DMS153 (cell line): ENCODE results near the gene GARNL3.

Experiments used
- DNase-seq: peaks from one replicate; lab custom pipeline; 2025; lab: John Stamatoyannopoulos, UW

The GARNL3 gene

DNA sequence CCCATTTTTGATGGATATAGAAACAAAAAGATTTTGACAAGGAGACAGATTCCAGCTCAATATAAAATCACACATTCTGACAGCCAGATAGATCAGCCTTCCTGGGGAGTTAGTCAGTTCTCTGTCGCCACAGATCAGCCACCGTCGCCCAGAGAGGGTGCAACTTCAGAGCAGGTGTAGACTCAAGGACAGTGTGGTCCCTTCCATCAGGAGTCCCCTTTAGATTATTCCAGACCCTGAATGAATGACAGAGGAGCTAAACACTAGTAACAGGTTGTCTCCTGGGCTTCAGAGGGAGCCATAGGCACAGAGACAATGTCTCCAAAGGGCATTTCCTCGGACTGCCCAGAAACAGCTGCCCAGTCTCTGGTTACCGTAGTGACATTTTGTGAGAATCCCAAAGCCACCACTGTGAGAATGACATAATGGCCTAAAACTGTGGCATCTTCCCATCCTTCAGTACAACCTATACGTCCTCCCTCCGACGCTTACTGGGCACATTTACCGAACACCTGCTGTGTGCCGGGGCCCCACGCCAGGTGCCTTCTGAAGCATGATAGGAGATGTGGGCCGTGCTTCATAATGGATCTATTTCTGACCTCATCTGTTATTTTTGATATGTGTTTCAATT lies 85.0 kb downstream of the GARNL3 start:
- peak; percentile 22 for DNase-seq

DNA sequence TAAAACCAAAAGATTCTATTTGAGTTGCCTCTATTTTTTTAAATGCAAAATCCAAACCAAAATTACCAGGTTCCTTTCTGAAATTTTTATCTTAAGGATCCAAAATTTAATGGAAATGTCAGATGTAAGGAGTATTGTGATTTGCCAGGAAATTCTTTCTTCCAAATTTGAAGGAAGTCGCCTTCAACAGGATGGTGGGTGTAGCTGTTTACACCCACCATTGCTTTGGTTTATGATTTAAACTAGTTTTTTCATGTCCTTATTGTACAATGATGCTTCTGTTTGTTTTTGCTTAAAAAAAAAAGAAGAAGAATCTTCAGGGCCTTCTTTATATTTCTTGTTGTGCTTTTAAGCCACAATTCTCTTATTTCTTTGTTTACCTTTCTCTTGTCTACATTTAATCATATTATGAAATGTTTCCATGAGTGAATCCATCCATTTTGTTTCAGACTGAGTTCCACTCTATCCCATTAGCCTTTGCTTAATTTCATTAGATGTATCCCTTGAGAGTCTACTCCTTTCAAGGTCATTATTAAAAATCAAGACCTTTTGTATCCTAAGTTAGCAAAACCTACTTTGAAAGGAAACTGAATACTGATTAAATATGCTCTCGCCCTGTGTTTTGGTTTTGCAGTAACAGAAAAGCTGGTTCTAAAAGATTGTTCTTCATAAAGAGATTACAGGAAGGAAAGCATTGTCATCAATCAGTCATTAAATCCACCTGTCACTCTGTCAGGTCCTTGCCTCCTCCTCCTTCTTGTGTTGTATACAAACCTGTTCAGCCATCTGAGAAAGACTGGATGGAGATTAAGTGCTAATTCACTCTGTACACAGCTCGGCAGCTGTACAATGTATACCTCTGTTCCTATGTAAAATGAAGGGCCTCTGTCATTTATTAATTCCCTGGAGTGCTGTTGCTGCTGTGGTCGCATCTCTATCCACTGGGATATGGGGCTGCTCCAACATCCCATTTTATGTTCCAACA lies 86.9 kb downstream of the GARNL3 start:
- DNase-seq = peak; percentile 52

GRCh38 chr9:127353882-127354281 lies 89.3 kb downstream of the GARNL3 start:
- DNase-seq = no peak

- DNase-seq = no peak
Observed at GRCh38 chr9:127356906-127357305, 92.3 kb downstream of the GARNL3 start.

DNA sequence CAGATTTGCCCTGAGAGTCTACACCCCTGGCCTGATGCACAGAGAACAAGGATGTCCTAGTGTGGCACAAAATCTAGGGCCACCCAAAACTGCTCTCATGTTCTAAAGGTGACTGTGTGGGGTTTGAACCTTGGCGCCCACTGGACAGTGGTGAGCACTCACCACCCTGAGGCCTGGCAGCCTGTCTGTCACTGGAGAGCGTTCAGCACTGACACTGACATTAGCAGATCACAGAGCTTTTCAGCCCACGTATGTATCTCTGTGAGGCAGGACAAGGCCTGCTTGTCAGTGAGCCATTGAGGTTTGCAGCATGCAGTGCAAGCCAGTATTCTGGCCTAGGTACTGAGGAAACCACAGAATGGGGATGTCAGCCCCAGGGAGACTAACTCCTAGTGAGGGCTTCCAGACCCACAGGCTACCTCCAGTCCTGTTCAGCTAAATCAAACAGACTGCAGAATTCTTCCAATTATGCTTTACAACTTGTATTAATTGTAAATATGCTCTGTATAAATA lies 93.5 kb downstream of the GARNL3 start:
- DNase-seq = no peak

- DNase-seq = no peak
Observed at GRCh38 chr9:127358770-127359169, 94.2 kb downstream of the GARNL3 start.

DNA sequence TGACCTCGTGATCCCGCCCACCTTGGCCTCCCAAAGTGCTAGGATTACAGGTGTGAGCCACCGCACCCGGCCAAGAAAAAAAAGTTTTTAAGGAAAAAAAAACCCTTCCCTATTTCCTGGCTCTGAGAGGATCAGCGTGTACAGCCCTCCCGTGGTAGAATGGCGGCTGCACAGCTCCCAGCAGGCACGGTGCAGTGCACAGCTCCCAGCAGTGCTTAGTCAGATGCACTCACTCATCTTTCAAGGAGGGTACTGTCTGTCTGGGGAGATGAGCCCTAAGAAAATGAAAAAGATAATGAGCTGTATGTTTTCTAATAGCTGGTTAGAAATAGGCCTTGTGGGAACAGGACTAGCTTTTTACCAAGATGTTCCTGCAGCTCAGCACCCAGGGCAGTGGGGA lies 95.7 kb downstream of the GARNL3 start:
- no peak for DNase-seq

DNA sequence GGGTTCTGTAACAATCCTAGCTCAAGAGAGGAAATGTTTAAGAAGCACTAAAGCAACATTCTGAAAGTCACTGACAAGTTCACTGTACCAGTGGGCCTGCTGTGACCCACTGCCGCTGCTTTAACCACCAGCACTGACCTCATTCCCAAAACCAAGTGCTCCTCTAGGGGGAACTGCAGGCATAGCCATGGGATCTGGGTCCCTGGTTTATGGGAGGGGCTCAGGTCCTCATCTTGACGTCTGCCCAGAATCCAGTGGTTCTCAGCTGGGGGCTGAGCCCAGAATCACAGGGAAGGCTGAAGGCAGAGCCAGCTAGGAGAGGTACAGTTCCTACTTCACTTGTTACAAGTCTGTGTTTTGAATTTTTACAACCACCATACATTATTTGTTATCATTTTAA lies 96.3 kb downstream of the GARNL3 start:
- no peak for DNase-seq

DNA sequence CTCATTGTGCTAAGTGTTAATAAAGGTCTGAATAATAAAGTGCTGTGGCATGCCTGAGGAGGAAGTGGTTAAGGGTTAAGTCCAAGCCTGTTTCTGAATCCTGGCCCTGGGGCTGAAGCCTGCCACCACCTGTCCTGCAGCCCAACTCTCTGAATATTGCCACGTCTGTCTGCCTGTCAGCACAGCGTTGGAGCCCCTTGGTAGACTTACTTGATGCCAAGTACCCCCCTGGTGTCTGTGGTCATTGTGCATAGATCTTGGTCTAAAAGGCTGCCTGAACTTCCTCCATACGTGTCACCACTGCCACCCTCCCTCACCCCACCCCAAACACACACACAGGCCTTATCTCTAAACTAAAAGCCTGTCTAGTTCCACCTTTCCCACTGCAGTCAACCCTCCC lies 97.0 kb downstream of the GARNL3 start:
- DNase-seq = no peak

GRCh38 chr9:127362829-127363228 lies 98.3 kb downstream of the GARNL3 start:
- DNase-seq = no peak

- no peak for DNase-seq
Observed at GRCh38 chr9:127365461-127365860, 100.9 kb downstream of the GARNL3 start.

DNA sequence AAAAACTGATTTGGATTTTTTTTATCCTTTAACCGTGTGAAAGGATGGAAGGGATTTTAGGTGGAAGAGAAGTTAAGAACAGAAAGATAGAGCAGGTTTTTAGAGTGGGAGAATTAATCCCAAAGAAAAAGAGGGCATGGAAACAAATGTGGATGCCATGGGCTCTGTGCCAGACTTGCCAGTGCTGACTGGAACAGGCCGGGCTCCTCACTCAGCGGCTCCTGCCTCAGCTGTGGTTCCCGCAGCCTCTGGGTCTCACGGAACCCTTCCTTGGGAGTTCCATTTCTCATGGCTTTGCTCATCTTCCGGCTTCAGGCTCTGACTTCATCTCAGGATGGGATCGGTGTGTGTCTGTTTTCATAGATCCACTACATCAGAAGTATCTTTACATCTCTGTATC lies 102.0 kb downstream of the GARNL3 start:
- DNase-seq = no peak

- no peak for DNase-seq
Observed at GRCh38 chr9:127368852-127369402, 104.4 kb downstream of the GARNL3 start.

- DNase-seq = no peak
Observed at GRCh38 chr9:127369428-127369827, 104.9 kb downstream of the GARNL3 start.

DNA sequence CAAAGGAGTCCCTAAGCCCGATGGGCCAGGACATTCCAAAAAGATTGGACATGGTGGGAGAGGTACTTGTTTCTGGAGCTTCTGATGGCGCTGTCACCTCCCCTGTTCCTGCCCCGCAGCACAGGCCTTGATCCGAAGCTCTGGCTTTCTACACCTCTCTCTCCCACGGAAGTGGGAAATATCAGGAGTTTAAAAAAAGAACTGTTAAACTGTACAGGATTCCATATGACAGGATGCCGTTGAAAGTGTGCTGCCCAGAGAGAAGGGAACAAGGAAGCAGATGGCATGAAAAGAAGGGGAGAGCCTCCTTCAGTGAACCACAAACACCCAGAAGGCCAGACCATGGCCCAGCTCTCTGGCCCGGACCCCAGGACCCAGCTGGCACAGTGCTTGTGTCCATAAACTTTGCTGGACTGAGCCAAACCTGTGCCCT lies 105.6 kb downstream of the GARNL3 start:
- no peak for DNase-seq

- DNase-seq = no peak
Observed at GRCh38 chr9:127370672-127371648, 106.4 kb downstream of the GARNL3 start.

- no peak for DNase-seq
Observed at GRCh38 chr9:127380479-127380878, 115.9 kb downstream of the GARNL3 start.

- no peak for DNase-seq
Observed at GRCh38 chr9:127382541-127382940, 118.0 kb downstream of the GARNL3 start.

- no peak for DNase-seq
Observed at GRCh38 chr9:127384016-127384730, 119.6 kb downstream of the GARNL3 start.

GRCh38 chr9:127384901-127385300 lies 120.3 kb downstream of the GARNL3 start:
- no peak for DNase-seq

GRCh38 chr9:127386249-127386648 lies 121.7 kb downstream of the GARNL3 start:
- no peak for DNase-seq
